ENCODE results near the gene ART1.

The ART1 gene

GRCh38 chr11:3660960-3661359, 16.0 kb downstream of the ART1 start:
- Histone ChIP-seq H3K4me1 (ENCODE audit: insufficient read depth, low read length) (no peaks in the 10 kb centered on the region), H3K36me3 (ENCODE audit: insufficient read depth, low read length) (peaks cover 9% of the 10 kb centered on the region), H3K27me3 (ENCODE audit: insufficient read depth, low read length) (no peaks in the 10 kb centered on the region), H3K4me3 (ENCODE audit: low read length) (no peak overlapping the region), H2AFZ (ENCODE audit: low read depth, low read length) (no peak overlapping the region), H3K9me3 (ENCODE audit: low read length) (no peaks in the 10 kb centered on the region)

GRCh38 chr11:3662856-3663255, 17.9 kb downstream of the ART1 start:
- Histone ChIP-seq H3K36me3 (ENCODE audit: insufficient read depth, low read length) (peaks cover 24% of the 10 kb centered on the region), H2AFZ (ENCODE audit: low read depth, low read length) (no peak overlapping the region), H3K4me3 (ENCODE audit: low read length) (no peak overlapping the region), H3K27me3 (ENCODE audit: insufficient read depth, low read length) (no peaks in the 10 kb centered on the region), H3K9me3 (ENCODE audit: low read length) (no peaks in the 10 kb centered on the region), H3K4me1 (ENCODE audit: insufficient read depth, low read length) (no peaks in the 10 kb centered on the region)

GRCh38 chr11:3664032-3664630, 19.2 kb downstream of the ART1 start:
- H3K9me3 ChIP-seq (ENCODE audit: low read length): no peaks in the 10 kb centered on the region
- H3K36me3 ChIP-seq (ENCODE audit: insufficient read depth, low read length): peaks cover 31% of the 10 kb centered on the region
- no peak overlapping the region for H3K4me3 ChIP-seq (ENCODE audit: low read length)
- no peaks in the 10 kb centered on the region for H3K4me1 ChIP-seq (ENCODE audit: insufficient read depth, low read length)
- no peak overlapping the region for H2AFZ ChIP-seq (ENCODE audit: low read depth, low read length)
- no peaks in the 10 kb centered on the region for H3K27me3 ChIP-seq (ENCODE audit: insufficient read depth, low read length)

GRCh38 chr11:3665336-3666022, 20.6 kb downstream of the ART1 start:
- Histone ChIP-seq H2AFZ (ENCODE audit: low read depth, low read length) (no peak overlapping the region), H3K36me3 (ENCODE audit: insufficient read depth, low read length) (peaks cover 44% of the 10 kb centered on the region), H3K27me3 (ENCODE audit: insufficient read depth, low read length) (no peaks in the 10 kb centered on the region), H3K9me3 (ENCODE audit: low read length) (no peaks in the 10 kb centered on the region), H3K4me3 (ENCODE audit: low read length) (no peak overlapping the region), H3K4me1 (ENCODE audit: insufficient read depth, low read length) (no peaks in the 10 kb centered on the region)

GRCh38 chr11:3666023-3666530, 21.1 kb downstream of the ART1 start:
- Histone ChIP-seq H3K27me3 (ENCODE audit: insufficient read depth, low read length) (no peaks in the 10 kb centered on the region), H3K9me3 (ENCODE audit: low read length) (no peaks in the 10 kb centered on the region), H2AFZ (ENCODE audit: low read depth, low read length) (no peak overlapping the region), H3K36me3 (ENCODE audit: insufficient read depth, low read length) (peaks cover 49% of the 10 kb centered on the region), H3K4me3 (ENCODE audit: low read length) (no peak overlapping the region), H3K4me1 (ENCODE audit: insufficient read depth, low read length) (no peaks in the 10 kb centered on the region)

GRCh38 chr11:3667149-3668035, 22.5 kb downstream of the ART1 start:
- no peaks in the 10 kb centered on the region for H3K9me3 ChIP-seq (ENCODE audit: low read length)
- peaks cover 56% of the 10 kb centered on the region for H3K36me3 ChIP-seq (ENCODE audit: insufficient read depth, low read length)
- H3K4me3 ChIP-seq (ENCODE audit: low read length): no peak overlapping the region
- no peaks in the 10 kb centered on the region for H3K27me3 ChIP-seq (ENCODE audit: insufficient read depth, low read length)
- no peaks in the 10 kb centered on the region for H3K4me1 ChIP-seq (ENCODE audit: insufficient read depth, low read length)
- no peak overlapping the region for H2AFZ ChIP-seq (ENCODE audit: low read depth, low read length)

GRCh38 chr11:3669128-3669527, 24.2 kb downstream of the ART1 start:
- H3K27me3 ChIP-seq (ENCODE audit: insufficient read depth, low read length): no peaks in the 10 kb centered on the region
- H3K9me3 ChIP-seq (ENCODE audit: low read length): no peaks in the 10 kb centered on the region
- no peak overlapping the region for H2AFZ ChIP-seq (ENCODE audit: low read depth, low read length)
- no peak overlapping the region for H3K4me3 ChIP-seq (ENCODE audit: low read length)
- peaks cover 65% of the 10 kb centered on the region for H3K36me3 ChIP-seq (ENCODE audit: insufficient read depth, low read length)
- no peaks in the 10 kb centered on the region for H3K4me1 ChIP-seq (ENCODE audit: insufficient read depth, low read length)

GRCh38 chr11:3669742-3670183, 24.8 kb downstream of the ART1 start:
- Histone ChIP-seq H3K4me1 (ENCODE audit: insufficient read depth, low read length) (no peaks in the 10 kb centered on the region), H3K4me3 (ENCODE audit: low read length) (no peak overlapping the region), H3K9me3 (ENCODE audit: low read length) (no peaks in the 10 kb centered on the region), H2AFZ (ENCODE audit: low read depth, low read length) (no peak overlapping the region), H3K36me3 (ENCODE audit: insufficient read depth, low read length) (peaks cover 71% of the 10 kb centered on the region), H3K27me3 (ENCODE audit: insufficient read depth, low read length) (no peaks in the 10 kb centered on the region)

- H3K9me3 ChIP-seq (ENCODE audit: low read length): no peaks in the 10 kb centered on the region
- H2AFZ ChIP-seq (ENCODE audit: low read depth, low read length): no peak within 1 kb of the TSS
- no peaks in the 10 kb centered on the region for H3K4me1 ChIP-seq (ENCODE audit: insufficient read depth, low read length)
- H3K36me3 ChIP-seq (ENCODE audit: insufficient read depth, low read length): peaks cover 73% of the 10 kb centered on the region
- H3K27me3 ChIP-seq (ENCODE audit: insufficient read depth, low read length): no peaks in the 10 kb centered on the region
- no peak within 1 kb of the TSS for H3K4me3 ChIP-seq (ENCODE audit: low read length)
Measured at GRCh38 chr11:3671334-3672254, 26.7 kb downstream of the ART1 start, which contains the start of gene CHRNA10. CHRNA10 (minus strand) TSS chr11:3671384; CDS start chr11:3671312, 72 bp downstream.

GRCh38 chr11:3674189-3674588, 29.3 kb downstream of the ART1 start:
- Histone ChIP-seq H3K9me3 (ENCODE audit: low read length) (no peaks in the 10 kb centered on the region), H3K4me3 (ENCODE audit: low read length) (no peak overlapping the region), H2AFZ (ENCODE audit: low read depth, low read length) (no peak overlapping the region), H3K4me1 (ENCODE audit: insufficient read depth, low read length) (no peaks in the 10 kb centered on the region), H3K36me3 (ENCODE audit: insufficient read depth, low read length) (peaks cover 81% of the 10 kb centered on the region), H3K27me3 (ENCODE audit: insufficient read depth, low read length) (no peaks in the 10 kb centered on the region)

GRCh38 chr11:3675971-3676370, 31.0 kb downstream of the ART1 start:
- no peak overlapping the region for H2AFZ ChIP-seq (ENCODE audit: low read depth, low read length)
- peaks cover 81% of the 10 kb centered on the region for H3K36me3 ChIP-seq (ENCODE audit: insufficient read depth, low read length)
- H3K27me3 ChIP-seq (ENCODE audit: insufficient read depth, low read length): no peaks in the 10 kb centered on the region
- no peaks in the 10 kb centered on the region for H3K9me3 ChIP-seq (ENCODE audit: low read length)
- H3K4me1 ChIP-seq (ENCODE audit: insufficient read depth, low read length): no peaks in the 10 kb centered on the region
- no peak overlapping the region for H3K4me3 ChIP-seq (ENCODE audit: low read length)

- H3K36me3 ChIP-seq (ENCODE audit: insufficient read depth, low read length): peaks cover 90% of the 10 kb centered on the region
Measured at GRCh38 chr11:3679077-3679476, 34.1 kb downstream of the ART1 start.

More at GRCh38 chr11:3679077-3679476, 34.1 kb downstream of the ART1 start:
- no peak overlapping the region for H2AFZ ChIP-seq (ENCODE audit: low read depth, low read length)
- H3K4me3 ChIP-seq (ENCODE audit: low read length): no peak overlapping the region
- no peaks in the 10 kb centered on the region for H3K9me3 ChIP-seq (ENCODE audit: low read length)
- H3K27me3 ChIP-seq (ENCODE audit: insufficient read depth, low read length): no peaks in the 10 kb centered on the region
- H3K4me1 ChIP-seq (ENCODE audit: insufficient read depth, low read length): no peaks in the 10 kb centered on the region
